WTC11 (cell line): ENCODE results near the gene ATG2A.

Experiments used
- CTCF ChIP-seq: fragments of 200-600 bp; IDR thresholded peaks from 2 replicates; pipeline ENCODE4 v1.8.0; 2022; ENCODE audit warnings: antibody characterized with exemption
- GTF2I ChIP-seq: fragments of 250-450 bp; sonication (Bioruptor Pico); conservative IDR thresholded peaks from 2 replicates; pipeline ENCODE4 v1.4.0; 2021; ENCODE audit warnings: mild to moderate bottlenecking

GRCh38 chr11:64854157-64854533 is 62.9 kb downstream of the ATG2A start:
- TF ChIP-seq CTCF (no peak), GTF2I (CRISPR knock-in tag) (no peak)
